Fibroblast of the aortic adventitia (primary cell): ENCODE measurements around the gene BICD2. TPM values are rescaled to one million over a fixed set of nuclear protein-coding genes. Genes with fewer than 3 reads are reported as not detected.

Experiments
- DNase-seq: peaks from one replicate; pipeline ENCODE4 v3.0.0-alpha.2; 2010; ENCODE audit warnings: low read depth
- H3K4me3 ChIP-seq: 2 replicates; pipeline ENCODE4 v1.5.1; 2011; ENCODE audit warnings: low read depth, mild to moderate bottlenecking, control low read depth, low read length, moderate library complexity
- CTCF ChIP-seq: IDR thresholded peaks from 2 replicates; pipeline ENCODE4 v1.5.1; 2011; ENCODE audit warnings: mild to moderate bottlenecking, low read length, control low read depth, inconsistent platforms; ENCODE audit not compliant: insufficient read depth
- total RNA-seq: library from RNA; depleted of rRNA; stranded (reverse); fragments of >200 nt; gene quantifications from 2 replicates; pipeline ENCODE4 v1.2.3, GENCODE V29; 2012; ENCODE audit warnings: low replicate concordance

Gene BICD2
- total RNA-seq, 1 donor: 39.7 TPM

GRCh38 chr9:92668746-92669526 is 95.7 kb downstream of the BICD2 start:
- H3K4me3 ChIP-seq: peak overlapping the region; percentile 98
- peak; percentile 51 for DNase-seq
- TF ChIP-seq CTCF: no peak

- no peak overlapping the region for H3K4me3 ChIP-seq
- no peak for TF ChIP-seq CTCF
- DNase-seq: no peak
These were observed 97.6 kb downstream of the BICD2 start for GRCh38 chr9:92666912-92667532.

- DNase-seq: no peak
- TF ChIP-seq CTCF: no peak
- no peak overlapping the region for H3K4me3 ChIP-seq
These were observed 98.4 kb downstream of the BICD2 start for GRCh38 chr9:92666236-92666635.

- no peak for TF ChIP-seq CTCF
- DNase-seq: no peak
- no peak overlapping the region for H3K4me3 ChIP-seq
These were observed 98.8 kb downstream of the BICD2 start for GRCh38 chr9:92665836-92666235.

GRCh38 chr9:92664394-92665152 is 100.1 kb downstream of the BICD2 start:
- no peak for DNase-seq
- TF ChIP-seq CTCF: no peak

GRCh38 chr9:92663951-92664350 is 100.7 kb downstream of the BICD2 start:
- H3K4me3 ChIP-seq: no peak overlapping the region
- DNase-seq: no peak
- TF ChIP-seq CTCF: no peak

More at GRCh38 chr9:92664394-92665152, 100.1 kb downstream of the BICD2 start:
- no peak overlapping the region for H3K4me3 ChIP-seq
